Measurements from ENCODE around the gene CSTPP1. TPM values are rescaled to one million over a fixed set of nuclear protein-coding genes. Genes with fewer than 3 reads are reported as not detected.
A peak's percentile ranks its signal among the peaks of the same experiment; 100 is the strongest.

CSTPP1 gene
- total RNA-seq, 2 donors from 2014 or later, result 23.4 to 27.6 TPM

GRCh38 chr11:47001781-47002181 is 65.2 kb downstream of the CSTPP1 start:
- Histone ChIP-seq H3K4me3 (no peak overlapping the region), H3K27me3 (replicated peaks; ENCODE audit: insufficient read depth) (no peaks in the 10 kb centered on the region), H3K27ac (no peak overlapping the region), H3K4me1 (ENCODE audit: control insufficient read depth in 1 of 2, low read depth in 2 of 2) (peaks cover 0 to 25% of the 10 kb centered on the region in 2 donors), H3K9me3 (no peaks in the 10 kb centered on the region), H3K36me3 (no peaks in the 10 kb centered on the region)
- no peak for ATAC-seq (ENCODE audit: insufficient number of reproducible peaks, low FRiP score, low read depth)
- no peak for DNase-seq (ENCODE audit: low spot score)
- TF ChIP-seq CTCF (IDR thresholded peaks at IDR 0.05), result no peak

GRCh38 chr11:47002390-47002789 is 65.8 kb downstream of the CSTPP1 start:
- Histone ChIP-seq H3K36me3 (no peaks in the 10 kb centered on the region), H3K4me3 (no peak overlapping the region), H3K27me3 (replicated peaks; ENCODE audit: insufficient read depth) (no peaks in the 10 kb centered on the region), H3K27ac (no peak overlapping the region), H3K9me3 (no peaks in the 10 kb centered on the region), H3K4me1 (ENCODE audit: control insufficient read depth in 1 of 2, low read depth in 2 of 2) (peaks cover 0 to 25% of the 10 kb centered on the region in 2 donors)
- no peak for ATAC-seq (ENCODE audit: insufficient number of reproducible peaks, low FRiP score, low read depth)
- DNase-seq (ENCODE audit: low spot score), result no peak
- no peak for TF ChIP-seq CTCF (IDR thresholded peaks at IDR 0.05)

- DNase-seq (ENCODE audit: low spot score), result no peak
- TF ChIP-seq CTCF (IDR thresholded peaks at IDR 0.05), result no peak
- Histone ChIP-seq H3K4me1 (ENCODE audit: control insufficient read depth in 1 of 2, low read depth in 2 of 2) (peaks cover 0 to 25% of the 10 kb centered on the region in 2 donors), H3K4me3 (no peak overlapping the region), H3K27ac (no peak overlapping the region), H3K27me3 (replicated peaks; ENCODE audit: insufficient read depth) (no peaks in the 10 kb centered on the region), H3K36me3 (no peaks in the 10 kb centered on the region), H3K9me3 (no peaks in the 10 kb centered on the region)
- no peak for ATAC-seq (ENCODE audit: insufficient number of reproducible peaks, low FRiP score, low read depth)
These were observed 66.8 kb downstream of the CSTPP1 start for GRCh38 chr11:47003180-47003877.

GRCh38 chr11:47004595-47005033 is 68.1 kb downstream of the CSTPP1 start:
- Histone ChIP-seq H3K4me3 (no peak overlapping the region), H3K27ac (peak overlapping the region in 1 of 2 donors; percentile 1), H3K9me3 (no peaks in the 10 kb centered on the region), H3K4me1 (ENCODE audit: control insufficient read depth in 1 of 2, low read depth in 2 of 2) (peaks cover 0 to 25% of the 10 kb centered on the region in 2 donors), H3K36me3 (no peaks in the 10 kb centered on the region), H3K27me3 (replicated peaks; ENCODE audit: insufficient read depth) (no peaks in the 10 kb centered on the region)
- ATAC-seq (ENCODE audit: insufficient number of reproducible peaks, low FRiP score, low read depth) (peak; percentile 92), DNase-seq (ENCODE audit: low spot score) (peak; percentile 33)
- no peak for TF ChIP-seq CTCF (IDR thresholded peaks at IDR 0.05)

- H3K4me1 ChIP-seq (ENCODE audit: control insufficient read depth in 1 of 2, low read depth in 2 of 2), result peaks cover 0 to 25% of the 10 kb centered on the region in 2 donors
- peak overlapping the region in 1 of 2 donors; percentile 1 for H3K27ac ChIP-seq
- no peak for DNase-seq (ENCODE audit: low spot score)
These were observed 68.9 kb downstream of the CSTPP1 start for GRCh38 chr11:47005441-47005840.

More at GRCh38 chr11:47005441-47005840, 68.9 kb downstream of the CSTPP1 start:
- Histone ChIP-seq H3K36me3 (no peaks in the 10 kb centered on the region), H3K27me3 (replicated peaks; ENCODE audit: insufficient read depth) (no peaks in the 10 kb centered on the region), H3K9me3 (no peaks in the 10 kb centered on the region), H3K4me3 (no peak overlapping the region)
- no peak for TF ChIP-seq CTCF (IDR thresholded peaks at IDR 0.05)
- ATAC-seq (ENCODE audit: insufficient number of reproducible peaks, low FRiP score, low read depth), result no peak
